Mesenchymal stem cell (in vitro differentiated cells and primary cell): ENCODE results near the gene PCSK9.
A peak's percentile ranks its signal among the peaks of the same experiment; 100 is the strongest.

ENCODE experiments used
- DNase-seq: peaks from one replicate; pipeline ENCODE4 v3.0.0-alpha.2; 2013
- H2AFZ ChIP-seq: one replicate; pipeline ENCODE4 v1.6.1; 2013; ENCODE audit warnings: low read depth, mild to moderate bottlenecking, control low read depth, inconsistent platforms, low read length, moderate library complexity
- H2AK5ac ChIP-seq: 2 replicates; pipeline ENCODE4 v1.6.1; 2013; ENCODE audit warnings: low read length, moderate library complexity, mild to moderate bottlenecking, inconsistent platforms; ENCODE audit not compliant: severe bottlenecking
- H2BK120ac ChIP-seq: one replicate; pipeline ENCODE4 v1.6.1; 2013; ENCODE audit warnings: low read depth, mild to moderate bottlenecking, inconsistent platforms, low read length, moderate library complexity
- H2BK12ac ChIP-seq, 2 experiments: one replicate each; pipeline ENCODE4 v1.6.1; 2013; ENCODE audit warnings: inconsistent platforms in 2 of 2, low read length in 2 of 2, mild to moderate bottlenecking in 2 of 2, moderate library complexity in 2 of 2, control low read depth in 1 of 2
- H2BK15ac ChIP-seq: one replicate; pipeline ENCODE4 v1.6.1; 2013; ENCODE audit warnings: mild to moderate bottlenecking, low read depth, inconsistent platforms; ENCODE audit not compliant: poor library complexity, severe bottlenecking
- H2BK5ac ChIP-seq: 2 replicates; pipeline ENCODE4 v1.6.1; 2013; ENCODE audit warnings: low read depth, mild to moderate bottlenecking, low read length, control low read depth, inconsistent platforms; ENCODE audit not compliant: poor library complexity, severe bottlenecking
- H3K14ac ChIP-seq, 2 experiments: one replicate each; pipeline ENCODE4 v1.6.1; 2013; ENCODE audit warnings: inconsistent platforms in 2 of 2, low read length in 2 of 2, control low read depth in 1 of 2, mild to moderate bottlenecking in 1 of 2, moderate library complexity in 1 of 2
- H3K18ac ChIP-seq, 2 experiments: one replicate each; pipeline ENCODE4 v1.6.1; 2013; ENCODE audit warnings: inconsistent platforms in 2 of 2, low read length in 2 of 2, control low read depth in 1 of 2, low read depth in 1 of 2, mild to moderate bottlenecking in 1 of 2
- H3K23ac ChIP-seq, 2 experiments: one replicate each; pipeline ENCODE4 v1.6.1; 2013; ENCODE audit warnings: inconsistent platforms in 2 of 2, low read length in 2 of 2, mild to moderate bottlenecking in 2 of 2, moderate library complexity in 2 of 2, control low read depth in 1 of 2
- H3K27ac ChIP-seq: 2 replicates; pipeline ENCODE4 v1.5.1; 2013; ENCODE audit warnings: mild to moderate bottlenecking, moderate library complexity, low read length, control low read depth, inconsistent platforms; ENCODE audit not compliant: poor library complexity, severe bottlenecking
- H3K27me3 ChIP-seq, 2 experiments: 2 replicates each; pipeline versions ENCODE4 v1.6.1 to v1.7.0; 2013; ENCODE audit warnings: low read length in 2 of 2, mild to moderate bottlenecking in 2 of 2, moderate library complexity in 2 of 2, control low read depth in 1 of 2, inconsistent platforms in 1 of 2; ENCODE audit not compliant: control insufficient read depth in 1 of 2, insufficient read depth in 1 of 2
- H3K36me3 ChIP-seq, 2 experiments: 2 replicates each; pipeline versions ENCODE4 v1.6.1 to v1.7.0; 2013; ENCODE audit warnings: low read length in 2 of 2, control low read depth in 1 of 2, inconsistent platforms in 1 of 2, low read depth in 1 of 2, mild to moderate bottlenecking in 1 of 2; ENCODE audit not compliant: insufficient read depth in 2 of 2, control insufficient read depth in 1 of 2
- H3K4ac ChIP-seq, 2 experiments: one replicate each; pipeline ENCODE4 v1.6.1; 2013; ENCODE audit warnings: inconsistent platforms in 2 of 2, low read length in 2 of 2, mild to moderate bottlenecking in 2 of 2, moderate library complexity in 2 of 2, control low read depth in 1 of 2, low read depth in 1 of 2
- H3K4me1 ChIP-seq: 2 replicates; pipeline ENCODE4 v1.6.1; 2013; ENCODE audit warnings: low read depth, low read length, control low read depth; ENCODE audit not compliant: control insufficient read depth, insufficient read depth
- H3K4me2 ChIP-seq: 2 replicates; pipeline ENCODE4 v1.6.1; 2013; ENCODE audit warnings: low read length, mild to moderate bottlenecking, inconsistent platforms; ENCODE audit not compliant: poor library complexity, severe bottlenecking
- H3K4me3 ChIP-seq, 2 experiments: 2 replicates each; pipeline versions ENCODE4 v1.5.1 to v1.7.0; 2013; ENCODE audit warnings: low read length in 2 of 2, mild to moderate bottlenecking in 2 of 2, control low read depth in 1 of 2, low read depth in 1 of 2; ENCODE audit not compliant: insufficient read depth in 1 of 2
- H3K79me1 ChIP-seq: replicated peaks from 2 replicates; pipeline ENCODE4 v1.6.1; 2013; ENCODE audit warnings: mild to moderate bottlenecking, control low read depth, low read length, inconsistent platforms; ENCODE audit not compliant: poor library complexity, severe bottlenecking
- H3K9ac ChIP-seq: 2 replicates; pipeline ENCODE4 v1.7.0; 2013; ENCODE audit warnings: mild to moderate bottlenecking, low read length, moderate library complexity
- H3K9me3 ChIP-seq: 2 replicates; pipeline ENCODE4 v1.7.0; 2013; ENCODE audit warnings: mild to moderate bottlenecking, low read length; ENCODE audit not compliant: control insufficient read depth
- H4K8ac ChIP-seq: one replicate; pipeline ENCODE4 v1.6.1; 2013; ENCODE audit warnings: inconsistent platforms, mild to moderate bottlenecking, low read length, moderate library complexity
- H4K91ac ChIP-seq: one replicate; pipeline ENCODE4 v1.6.1; 2013; ENCODE audit warnings: mild to moderate bottlenecking, low read length, inconsistent platforms
- whole genome bisulfite sequencing: methylation state at CpG from one replicate; pipeline ENCODE4 v1.1.7; 2013; ENCODE audit warnings: mixed read lengths; 5-methylcytosine and 5-hydroxymethylcytosine counted together

The PCSK9 gene

GRCh38 chr1:55040933-55041494, 1.7 kb downstream of the PCSK9 start:
- Histone ChIP-seq H2AK5ac (no peak overlapping the region), H3K23ac (no peak overlapping the region)
- 76% methylated on average over 4 of the region's 5 CpGs for WGBS

DNA sequence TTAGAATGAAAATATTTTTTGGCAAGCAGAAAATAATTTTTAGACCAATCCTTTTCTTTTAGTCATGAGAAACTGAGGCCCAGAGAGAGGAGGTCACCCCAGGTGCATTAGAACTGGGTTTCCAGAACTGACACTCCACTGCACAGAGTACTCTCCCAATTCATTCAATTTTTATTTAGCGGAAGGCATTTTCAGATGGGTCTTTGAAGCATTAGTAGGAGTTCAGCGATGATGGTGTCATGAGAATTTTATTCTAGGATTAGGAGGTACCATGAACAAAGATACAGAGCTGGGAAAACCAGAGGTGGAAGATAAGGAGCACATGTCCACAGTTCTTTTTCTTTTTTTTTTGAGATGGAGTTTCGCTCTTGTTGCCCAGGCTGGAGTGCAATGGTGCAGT, 2.3 kb downstream of the PCSK9 start:
- Histone ChIP-seq H3K36me3 (no peaks in the 10 kb centered on the region), H3K14ac (no peak overlapping the region), H2BK5ac (no peak overlapping the region), H2BK120ac (no peak overlapping the region), H3K4ac (no peak overlapping the region), H2BK15ac (no peak overlapping the region), H3K79me1 (no peaks in the 10 kb centered on the region), H2BK12ac (no peak overlapping the region), H2AK5ac (no peak overlapping the region), H3K27ac (no peak overlapping the region), H2AFZ (no peak overlapping the region), H3K18ac (no peak overlapping the region), H3K27me3 (peaks cover 43 to 75% of the 10 kb centered on the region in 2 experiments), H3K4me1 (peaks cover 12% of the 10 kb centered on the region), H3K4me3 (no peak overlapping the region), H4K8ac (no peak overlapping the region), H3K9me3 (no peaks in the 10 kb centered on the region), H3K23ac (no peak overlapping the region), H3K9ac (no peak overlapping the region), H4K91ac (no peak overlapping the region), H3K4me2 (no peak overlapping the region)
- no peak for DNase-seq
- 94% methylated on average over 3 of the region's 3 CpGs for WGBS

More at GRCh38 chr1:55040933-55041494, 1.7 kb downstream of the PCSK9 start:
- Histone ChIP-seq H3K27me3 (peaks cover 47 to 81% of the 10 kb centered on the region in 2 experiments), H3K4me1 (peaks cover 12% of the 10 kb centered on the region), H3K18ac (no peak overlapping the region), H3K27ac (no peak overlapping the region), H2AFZ (no peak overlapping the region), H3K79me1 (no peaks in the 10 kb centered on the region), H4K91ac (no peak overlapping the region), H3K14ac (peak overlapping the region in 1 of 2 experiments; percentile 15), H3K9me3 (no peaks in the 10 kb centered on the region), H3K4me3 (no peak overlapping the region), H2BK5ac (no peak overlapping the region), H3K4ac (no peak overlapping the region), H3K9ac (no peak overlapping the region), H2BK12ac (peak overlapping the region in 1 of 2 experiments; percentile 11), H3K4me2 (no peak overlapping the region), H3K36me3 (no peaks in the 10 kb centered on the region), H2BK120ac (no peak overlapping the region), H2BK15ac (no peak overlapping the region), H4K8ac (no peak overlapping the region)
- DNase-seq, result no peak

DNA sequence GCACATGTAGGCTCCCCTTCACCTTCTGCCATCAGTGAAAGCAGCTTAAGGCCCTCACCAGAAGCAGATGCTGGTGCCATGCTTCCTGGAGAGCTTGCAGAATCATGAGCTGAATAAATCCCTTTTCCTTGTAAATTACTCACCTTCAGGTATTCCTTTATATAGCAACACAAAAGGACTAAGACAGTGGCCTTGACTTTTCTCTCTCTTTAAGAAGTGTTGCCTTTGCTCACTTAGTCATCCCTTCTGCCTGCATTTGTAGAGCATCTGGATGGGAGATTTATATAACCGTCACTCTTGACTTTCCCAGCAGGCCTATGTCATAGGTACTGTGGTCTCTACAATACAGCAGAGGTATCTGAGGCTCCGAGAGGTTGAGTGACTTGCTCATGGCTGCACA, 3.7 kb downstream of the PCSK9 start:
- Histone ChIP-seq H3K4me3 (no peak overlapping the region), H3K27me3 (peaks cover 32 to 75% of the 10 kb centered on the region in 2 experiments), H2BK12ac (no peak overlapping the region), H4K8ac (no peak overlapping the region), H3K4me2 (peak overlapping the region; percentile 7), H3K4ac (no peak overlapping the region), H4K91ac (no peak overlapping the region), H3K14ac (no peak overlapping the region), H3K4me1 (peaks cover 12% of the 10 kb centered on the region), H3K79me1 (no peaks in the 10 kb centered on the region), H2BK15ac (no peak overlapping the region), H2AFZ (no peak overlapping the region), H3K23ac (no peak overlapping the region), H3K9ac (no peak overlapping the region), H2BK120ac (no peak overlapping the region), H2AK5ac (no peak overlapping the region), H3K9me3 (no peaks in the 10 kb centered on the region), H2BK5ac (no peak overlapping the region), H3K27ac (no peak overlapping the region), H3K36me3 (no peaks in the 10 kb centered on the region), H3K18ac (no peak overlapping the region)
- no peak for DNase-seq
- WGBS, result 93% methylated on average over 2 of the region's 2 CpGs

- Histone ChIP-seq H3K27ac (no peak overlapping the region), H2BK15ac (no peak overlapping the region), H3K36me3 (no peaks in the 10 kb centered on the region), H3K9ac (no peak overlapping the region), H3K14ac (no peak overlapping the region), H3K9me3 (no peaks in the 10 kb centered on the region), H3K4me1 (peaks cover 12% of the 10 kb centered on the region), H3K27me3 (peaks cover 25 to 73% of the 10 kb centered on the region in 2 experiments), H2AFZ (no peak overlapping the region), H3K4ac (no peak overlapping the region), H2AK5ac (no peak overlapping the region), H3K4me3 (no peak overlapping the region), H2BK5ac (no peak overlapping the region), H2BK120ac (no peak overlapping the region), H4K91ac (no peak overlapping the region), H3K23ac (no peak overlapping the region), H2BK12ac (no peak overlapping the region), H3K79me1 (no peaks in the 10 kb centered on the region), H3K4me2 (no peak overlapping the region), H3K18ac (no peak overlapping the region), H4K8ac (no peak overlapping the region)
- WGBS, result 95% methylated on average over 9 of the region's 9 CpGs
- no peak for DNase-seq
These were observed 4.4 kb downstream of the PCSK9 start for GRCh38 chr1:55043726-55044125.
